K562 (cell line): ENCODE results near the gene RWDD3. TPM values are rescaled to one million over a fixed set of nuclear protein-coding genes. Genes with fewer than 3 reads are reported as not detected.

Experiments used
- BMI1 ChIP-seq: fragments of 150-350 bp; IDR thresholded peaks from 2 replicates; pipeline ENCODE4 v1.6.1; 2014; ENCODE audit warnings: low read length
- GABPB1 ChIP-seq: sonication (generic); formaldehyde crosslinking; IDR thresholded peaks from 2 replicates; pipeline ENCODE4 v1.8.0; 2022; ENCODE audit warnings: mild to moderate bottlenecking, missing genetic modification reagents
- JUND ChIP-seq, 2 experiments: IDR thresholded peaks; 2 replicates in 1 of 2; 3 replicates in 1 of 2; pipeline ENCODE4 v1.6.1; 2011; ENCODE audit warnings: borderline replicate concordance in 2 of 2, low read depth in 2 of 2, low read length in 2 of 2, improper control_type of control experiment in 1 of 2, missing biosample characterization in 1 of 2, missing genetic modification characterization in 1 of 2, missing genetic modification reagents in 1 of 2
- L3MBTL2 ChIP-seq: fragments of 450-650 bp; IDR thresholded peaks from 2 replicates; pipeline ENCODE4 v1.6.1; 2016; ENCODE audit warnings: mild to moderate bottlenecking, moderate library complexity
- NFYB ChIP-seq: IDR thresholded peaks from 2 replicates; pipeline ENCODE4 v1.6.1; 2011; ENCODE audit warnings: mild to moderate bottlenecking, moderate library complexity; ENCODE audit not compliant: insufficient read length; ENCODE audit errors: extremely low read depth
- PHF8 ChIP-seq: fragments of 200-600 bp; sonication (generic); IDR thresholded peaks from 2 replicates; pipeline ENCODE4 v1.6.1; 2012; ENCODE audit warnings: mixed run types, mild to moderate bottlenecking, inconsistent platforms, low read length, moderate library complexity, borderline replicate concordance
- PURB ChIP-seq: sonication (generic); formaldehyde crosslinking; IDR thresholded peaks from 2 replicates; pipeline ENCODE4 v1.9.0; 2021; ENCODE audit warnings: low read depth, mild to moderate bottlenecking, missing genetic modification reagents
- RB1 ChIP-seq: fragments of 450-650 bp; IDR thresholded peaks from 2 replicates; pipeline ENCODE4 v1.6.1; 2017; ENCODE audit warnings: low read depth, mild to moderate bottlenecking
- RCOR1 ChIP-seq, 2 experiments: IDR thresholded peaks; 2 replicates each; pipeline ENCODE4 v1.6.1; 2012; ENCODE audit warnings: low read depth in 2 of 2, low read length in 2 of 2, borderline replicate concordance in 1 of 2, improper control_type of control experiment in 1 of 2
- SMAD3 ChIP-seq: fragments of 450-650 bp; formaldehyde crosslinking; conservative IDR thresholded peaks from 2 replicates; pipeline ENCODE4 v1.4.0; 2020; ENCODE audit warnings: mild to moderate bottlenecking
- TRIM28 ChIP-seq: fragments of 450-650 bp; IDR thresholded peaks from 2 replicates; pipeline ENCODE4 v1.6.1; 2017
- U2AF2 ChIP-seq: fragments of 200-400 bp; formaldehyde crosslinking; optimal IDR thresholded peaks from 2 replicates; pipeline ENCODE3; 2017; ENCODE audit warnings: low read depth, mild to moderate bottlenecking, low read length
- ZNF431 ChIP-seq: sonication (generic); formaldehyde crosslinking; IDR thresholded peaks from 2 replicates; pipeline ENCODE4 v1.8.0; 2022; ENCODE audit warnings: mild to moderate bottlenecking, missing genetic modification reagents
- polyA plus RNA-seq, 8 experiments: library from polyadenylated mRNA; depleted of rRNA in 4 of 8; stranded (reverse) in 5 of 8; unstranded in 3 of 8; fragments of >200 nt; fragmentation: Nextera tagmentation in 2 of 8; fragmentation: Illumina TruSeq in 1 of 8; extraction: Ambion mirVana in 2 of 8; extraction: Trizol in 1 of 8; gene quantifications; 2 replicates each; pipeline versions ENCODE4 v1.2.1 to v1.2.3, GENCODE V29; 2011 to 2014; ENCODE audit warnings: inconsistent platforms in 1 of 8, missing spikeins in 1 of 8
- total RNA-seq, 7 experiments: library from RNA; depleted of rRNA in 6 of 7; stranded (reverse); fragments of >200 nt in 6 of 7; fragmentation: Illumina TruSeq in 2 of 7; extraction: Trizol in 2 of 7; gene quantifications; 2 replicates each; pipeline versions ENCODE4 v1.2.1 to v1.2.3, GENCODE V29; 2011 to 2021; ENCODE audit warnings: low replicate concordance in 1 of 7
- TF ChIP-seq, protein P1 (sequence below), 2 experiments: fragments of 450-650 bp in 1 of 2; IDR thresholded peaks; 2 replicates each; pipeline ENCODE4 v1.6.1; 2011 to 2017; ENCODE audit warnings: low read depth in 2 of 2, antibody characterized with exemption in 1 of 2, borderline replicate concordance in 1 of 2, low read length in 1 of 2, mild to moderate bottlenecking in 1 of 2, mixed read lengths in 1 of 2; ENCODE audit not compliant: control insufficient read depth in 1 of 2
- TF ChIP-seq, protein P2 (sequence below): sonication (generic); formaldehyde crosslinking; IDR thresholded peaks from 2 replicates; pipeline ENCODE4 v1.8.0; 2022; ENCODE audit warnings: mild to moderate bottlenecking, missing genetic modification reagents
- TF ChIP-seq, protein P3 (sequence below): IDR thresholded peaks from 2 replicates; pipeline ENCODE4 v1.6.1; 2011; ENCODE audit warnings: borderline replicate concordance, low read depth, mild to moderate bottlenecking, moderate library complexity, low read length; ENCODE audit not compliant: insufficient read depth, poor library complexity, severe bottlenecking
- TF ChIP-seq, protein P4 (sequence below): sonication (generic); formaldehyde crosslinking; IDR thresholded peaks from 2 replicates; pipeline ENCODE4 v1.8.0; 2022; ENCODE audit warnings: missing genetic modification reagents, mild to moderate bottlenecking, borderline replicate concordance

RWDD3 gene
- total and polyA plus RNA-seq, 9 of the 15 experiments (the other 6 are each of a cell fraction or from before 2014, with no cell fraction given) = 21.6 to 65.0 (median 34.9) TPM

DNA sequence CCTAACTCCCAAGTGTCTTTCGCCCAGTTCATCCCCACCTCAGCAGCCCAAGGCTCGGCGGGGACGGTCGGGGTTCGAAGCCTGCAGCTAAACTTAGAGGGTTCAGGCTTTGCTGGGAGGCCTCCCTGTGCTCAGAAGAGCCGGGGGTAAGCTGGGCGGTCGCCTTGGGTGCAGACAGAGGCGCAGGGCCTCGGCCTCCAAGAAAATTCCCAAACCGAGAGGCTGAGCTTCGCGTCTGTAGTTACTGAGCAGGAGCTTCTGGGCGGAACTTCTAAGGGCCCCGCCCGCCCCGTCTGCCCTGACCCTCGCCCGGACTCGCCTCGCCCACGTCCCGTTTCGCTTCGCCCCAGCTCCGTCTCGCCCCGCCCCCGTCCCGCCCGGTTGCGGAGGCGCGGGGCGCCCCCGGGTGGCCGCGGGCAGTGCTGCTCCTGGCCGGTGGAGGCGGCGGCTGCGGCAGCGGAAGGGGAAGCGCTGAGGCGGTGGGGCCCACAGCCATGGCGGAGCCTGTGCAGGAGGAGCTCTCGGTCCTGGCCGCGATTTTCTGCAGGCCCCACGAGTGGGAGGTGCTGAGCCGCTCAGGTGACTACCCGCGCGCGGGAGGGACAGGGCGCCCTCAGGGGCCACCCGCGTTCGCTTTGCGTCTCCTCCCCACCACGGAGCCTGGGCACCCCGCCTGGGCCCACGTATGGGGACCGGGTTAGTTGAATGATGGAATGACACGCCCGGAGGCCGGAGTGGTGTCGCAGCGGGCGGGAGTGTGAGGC, at the start of gene RWDD3 (continued):
- TF ChIP-seq, protein P1, sequence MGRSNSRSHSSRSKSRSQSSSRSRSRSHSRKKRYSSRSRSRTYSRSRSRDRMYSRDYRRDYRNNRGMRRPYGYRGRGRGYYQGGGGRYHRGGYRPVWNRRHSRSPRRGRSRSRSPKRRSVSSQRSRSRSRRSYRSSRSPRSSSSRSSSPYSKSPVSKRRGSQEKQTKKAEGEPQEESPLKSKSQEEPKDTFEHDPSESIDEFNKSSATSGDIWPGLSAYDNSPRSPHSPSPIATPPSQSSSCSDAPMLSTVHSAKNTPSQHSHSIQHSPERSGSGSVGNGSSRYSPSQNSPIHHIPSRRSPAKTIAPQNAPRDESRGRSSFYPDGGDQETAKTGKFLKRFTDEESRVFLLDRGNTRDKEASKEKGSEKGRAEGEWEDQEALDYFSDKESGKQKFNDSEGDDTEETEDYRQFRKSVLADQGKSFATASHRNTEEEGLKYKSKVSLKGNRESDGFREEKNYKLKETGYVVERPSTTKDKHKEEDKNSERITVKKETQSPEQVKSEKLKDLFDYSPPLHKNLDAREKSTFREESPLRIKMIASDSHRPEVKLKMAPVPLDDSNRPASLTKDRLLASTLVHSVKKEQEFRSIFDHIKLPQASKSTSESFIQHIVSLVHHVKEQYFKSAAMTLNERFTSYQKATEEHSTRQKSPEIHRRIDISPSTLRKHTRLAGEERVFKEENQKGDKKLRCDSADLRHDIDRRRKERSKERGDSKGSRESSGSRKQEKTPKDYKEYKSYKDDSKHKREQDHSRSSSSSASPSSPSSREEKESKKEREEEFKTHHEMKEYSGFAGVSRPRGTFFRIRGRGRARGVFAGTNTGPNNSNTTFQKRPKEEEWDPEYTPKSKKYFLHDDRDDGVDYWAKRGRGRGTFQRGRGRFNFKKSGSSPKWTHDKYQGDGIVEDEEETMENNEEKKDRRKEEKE (IDR thresholded peaks at IDR 0.05; ENCODE audit: borderline replicate concordance in 1 of 2, control insufficient read depth in 1 of 2, low read depth in 2 of 2, low read length in 1 of 2) = no peak; a peak in 1 of 4 replicates
- TF ChIP-seq SMAD3 (CRISPR knock-in tag) = 0 out of 2 replicates have a peak, but pooled peaks have one; percentile 62
- TF ChIP-seq, protein P2, sequence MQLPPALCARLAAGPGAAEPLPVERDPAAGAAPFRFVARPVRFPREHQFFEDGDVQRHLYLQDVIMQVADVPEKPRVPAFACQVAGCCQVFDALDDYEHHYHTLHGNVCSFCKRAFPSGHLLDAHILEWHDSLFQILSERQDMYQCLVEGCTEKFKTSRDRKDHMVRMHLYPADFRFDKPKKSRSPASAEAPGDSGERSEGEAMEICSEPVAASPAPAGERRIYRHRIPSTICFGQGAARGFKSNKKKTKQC (CRISPR knock-in tag) = peak; percentile 93
- no peak for TF ChIP-seq BMI1
- TF ChIP-seq GABPB1 (CRISPR knock-in tag) = peak; percentile 80
- peak; percentile 85 for TF ChIP-seq L3MBTL2
- TF ChIP-seq U2AF2 = no peak
- TF ChIP-seq JUND (IDR thresholded peaks at IDR 0.05; ENCODE audit: borderline replicate concordance, low read depth, low read length) = peak; percentile 41
- TF ChIP-seq JUND (tag; IDR thresholded peaks at IDR 0.05; ENCODE audit: borderline replicate concordance, low read depth, low read length) = no peak; the same call in 2 of the 3 replicates
- TF ChIP-seq ZNF431 (CRISPR knock-in tag) = peak; percentile 87
- TF ChIP-seq RCOR1 (IDR thresholded peaks at IDR 0.05; ENCODE audit: borderline replicate concordance in 1 of 2, low read depth in 2 of 2, low read length in 2 of 2) = peak in 1 of 2 experiments; percentile 61; a peak in 1 of 4 replicates
- TF ChIP-seq PHF8 = peak; percentile 93
- peak; percentile 96 for TF ChIP-seq RB1
- TF ChIP-seq TRIM28 = no peak
- TF ChIP-seq, protein P3, sequence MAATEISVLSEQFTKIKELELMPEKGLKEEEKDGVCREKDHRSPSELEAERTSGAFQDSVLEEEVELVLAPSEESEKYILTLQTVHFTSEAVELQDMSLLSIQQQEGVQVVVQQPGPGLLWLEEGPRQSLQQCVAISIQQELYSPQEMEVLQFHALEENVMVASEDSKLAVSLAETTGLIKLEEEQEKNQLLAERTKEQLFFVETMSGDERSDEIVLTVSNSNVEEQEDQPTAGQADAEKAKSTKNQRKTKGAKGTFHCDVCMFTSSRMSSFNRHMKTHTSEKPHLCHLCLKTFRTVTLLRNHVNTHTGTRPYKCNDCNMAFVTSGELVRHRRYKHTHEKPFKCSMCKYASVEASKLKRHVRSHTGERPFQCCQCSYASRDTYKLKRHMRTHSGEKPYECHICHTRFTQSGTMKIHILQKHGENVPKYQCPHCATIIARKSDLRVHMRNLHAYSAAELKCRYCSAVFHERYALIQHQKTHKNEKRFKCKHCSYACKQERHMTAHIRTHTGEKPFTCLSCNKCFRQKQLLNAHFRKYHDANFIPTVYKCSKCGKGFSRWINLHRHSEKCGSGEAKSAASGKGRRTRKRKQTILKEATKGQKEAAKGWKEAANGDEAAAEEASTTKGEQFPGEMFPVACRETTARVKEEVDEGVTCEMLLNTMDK = peak; percentile 88
- TF ChIP-seq, protein P4, sequence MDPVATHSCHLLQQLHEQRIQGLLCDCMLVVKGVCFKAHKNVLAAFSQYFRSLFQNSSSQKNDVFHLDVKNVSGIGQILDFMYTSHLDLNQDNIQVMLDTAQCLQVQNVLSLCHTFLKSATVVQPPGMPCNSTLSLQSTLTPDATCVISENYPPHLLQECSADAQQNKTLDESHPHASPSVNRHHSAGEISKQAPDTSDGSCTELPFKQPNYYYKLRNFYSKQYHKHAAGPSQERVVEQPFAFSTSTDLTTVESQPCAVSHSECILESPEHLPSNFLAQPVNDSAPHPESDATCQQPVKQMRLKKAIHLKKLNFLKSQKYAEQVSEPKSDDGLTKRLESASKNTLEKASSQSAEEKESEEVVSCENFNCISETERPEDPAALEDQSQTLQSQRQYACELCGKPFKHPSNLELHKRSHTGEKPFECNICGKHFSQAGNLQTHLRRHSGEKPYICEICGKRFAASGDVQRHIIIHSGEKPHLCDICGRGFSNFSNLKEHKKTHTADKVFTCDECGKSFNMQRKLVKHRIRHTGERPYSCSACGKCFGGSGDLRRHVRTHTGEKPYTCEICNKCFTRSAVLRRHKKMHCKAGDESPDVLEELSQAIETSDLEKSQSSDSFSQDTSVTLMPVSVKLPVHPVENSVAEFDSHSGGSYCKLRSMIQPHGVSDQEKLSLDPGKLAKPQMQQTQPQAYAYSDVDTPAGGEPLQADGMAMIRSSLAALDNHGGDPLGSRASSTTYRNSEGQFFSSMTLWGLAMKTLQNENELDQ (CRISPR knock-in tag) = no peak
- no peak for TF ChIP-seq NFYB
- no peak for TF ChIP-seq PURB (CRISPR knock-in tag)
